IPS-NIHi11 (cell line): Measurements from ENCODE around the gene MAML2.

Experiments used
- DNase-seq: peaks from one replicate; pipeline ENCODE4 v3.0.0; 2012; ENCODE audit warnings: mixed read lengths, low spot score

MAML2 gene

DNA sequence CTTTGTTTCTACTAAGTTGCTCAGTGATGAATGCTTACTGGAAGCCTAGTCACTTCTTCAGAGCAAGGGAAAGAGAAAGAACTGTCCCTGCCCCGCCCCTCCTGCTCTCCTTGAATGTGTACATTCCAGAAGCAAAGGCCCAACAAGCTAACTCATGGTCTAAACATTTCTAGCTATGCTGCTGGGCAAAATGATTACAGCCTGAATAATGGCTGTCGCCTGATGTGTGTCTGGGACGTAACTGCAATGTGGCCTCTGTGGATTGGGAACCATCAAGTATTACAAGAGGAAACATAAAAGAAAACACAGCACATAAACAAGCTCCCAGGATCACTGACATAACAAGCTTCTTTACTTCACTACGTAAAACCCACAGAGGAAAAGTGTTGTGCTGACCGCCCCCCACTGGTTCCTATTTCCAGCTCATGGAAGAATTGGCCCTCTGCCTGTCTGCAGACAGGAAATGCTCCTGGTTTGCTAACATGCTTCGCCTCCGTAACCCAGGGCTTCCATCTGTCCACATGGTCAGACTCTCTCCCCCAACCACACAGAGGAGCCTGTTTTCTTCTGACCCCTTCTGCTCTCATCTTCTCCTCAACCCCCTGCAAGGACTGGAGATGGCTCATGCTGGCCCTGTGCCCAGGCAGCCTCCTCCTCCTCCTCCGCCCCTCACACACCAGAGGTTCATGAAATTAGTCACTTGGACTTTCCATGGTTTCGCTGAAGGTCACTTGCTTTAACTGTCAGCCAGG, 187.2 kb downstream of the MAML2 start:
- peak; percentile 55 for DNase-seq

DNA sequence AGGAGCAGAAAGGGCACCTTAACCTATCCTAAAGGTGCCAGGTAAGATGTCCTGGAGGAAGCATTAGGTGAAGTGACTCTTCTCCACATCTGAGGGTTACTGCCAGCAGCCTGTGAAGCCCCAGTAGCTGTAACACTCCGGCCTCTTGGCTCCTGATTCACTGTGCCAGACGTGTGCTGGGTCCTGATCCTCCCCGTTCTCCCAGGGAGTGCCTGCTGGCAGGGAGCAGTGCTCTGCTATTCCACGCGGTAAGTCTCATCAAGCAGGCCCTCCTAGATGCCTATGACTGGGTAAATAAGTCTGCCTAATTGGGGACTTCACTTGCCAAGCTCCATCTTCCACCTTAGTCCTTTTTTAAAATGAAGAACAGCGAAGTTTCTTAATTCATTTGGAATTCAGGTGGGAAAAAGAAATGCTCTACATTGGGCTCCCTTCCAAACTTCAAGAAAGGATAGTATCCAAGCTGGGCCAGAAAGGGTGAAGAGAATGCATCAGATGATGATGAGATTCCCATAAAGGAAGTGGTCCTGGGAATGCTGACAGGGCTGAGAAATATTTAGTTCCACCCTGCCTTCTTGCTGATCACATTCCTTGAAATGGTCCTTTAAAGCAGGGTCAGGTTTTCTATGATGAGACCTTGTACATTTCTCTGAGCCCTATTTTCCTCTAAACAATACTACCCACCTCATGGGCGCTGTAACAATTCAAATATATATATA, 188.0 kb downstream of the MAML2 start:
- no peak for DNase-seq

DNA sequence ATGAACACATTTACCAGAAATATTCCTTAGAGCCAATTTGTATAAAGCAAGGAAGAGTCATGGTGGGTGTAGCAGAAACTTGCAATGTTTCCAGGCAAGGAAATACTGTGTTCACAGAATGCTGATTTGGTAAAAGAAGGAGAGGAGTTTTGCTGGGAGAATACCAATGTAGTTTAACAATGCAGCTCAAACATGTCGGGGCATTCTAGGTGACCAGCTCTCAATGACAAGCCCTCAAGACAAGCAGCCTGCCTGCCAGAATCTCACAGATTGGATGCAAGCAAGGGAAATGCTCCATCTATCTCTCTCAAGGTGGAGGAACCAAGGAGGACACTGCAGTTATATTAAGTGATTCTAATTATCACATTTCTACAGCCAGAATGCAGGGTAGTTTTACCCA, 190.4 kb downstream of the MAML2 start:
- no peak for DNase-seq

DNA sequence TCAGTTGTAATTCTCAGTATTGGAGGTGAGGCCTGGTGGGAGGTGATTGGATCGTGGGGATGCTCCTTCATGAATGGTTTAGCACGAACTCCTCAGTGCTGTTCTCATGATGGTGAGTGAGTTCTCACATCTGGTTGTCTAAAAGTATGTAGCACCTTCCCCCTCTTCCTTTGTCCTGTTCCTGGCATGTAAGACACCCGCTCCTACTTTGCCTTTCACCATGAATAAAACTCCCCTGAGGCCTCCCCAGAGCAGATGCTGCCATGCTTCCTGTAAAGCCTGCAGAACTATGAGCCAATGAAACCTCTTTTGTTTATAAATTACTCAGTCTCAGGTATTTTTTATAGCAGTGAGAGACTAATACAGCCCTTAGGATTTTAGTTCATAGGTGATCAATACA, 191.5 kb downstream of the MAML2 start:
- no peak for DNase-seq

DNA sequence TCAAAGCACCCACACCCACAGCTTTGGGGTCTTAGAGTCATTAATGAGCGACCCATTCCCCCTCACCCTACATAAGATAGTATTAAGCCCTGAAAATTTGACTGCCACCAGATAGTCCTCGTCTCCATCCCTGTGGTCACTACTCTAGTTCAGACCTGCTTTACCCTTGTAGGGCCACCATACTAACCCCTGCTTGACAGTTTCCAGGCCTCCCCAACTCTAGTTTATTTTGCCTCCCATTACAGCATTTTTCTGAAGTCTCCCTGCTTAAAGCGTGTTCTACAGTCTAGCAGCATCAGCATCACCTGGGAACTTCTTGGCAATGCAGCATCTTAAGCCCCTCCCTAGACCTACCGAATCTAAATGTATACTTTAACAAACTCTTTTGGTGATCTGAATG, 192.4 kb downstream of the MAML2 start:
- DNase-seq = no peak

DNA sequence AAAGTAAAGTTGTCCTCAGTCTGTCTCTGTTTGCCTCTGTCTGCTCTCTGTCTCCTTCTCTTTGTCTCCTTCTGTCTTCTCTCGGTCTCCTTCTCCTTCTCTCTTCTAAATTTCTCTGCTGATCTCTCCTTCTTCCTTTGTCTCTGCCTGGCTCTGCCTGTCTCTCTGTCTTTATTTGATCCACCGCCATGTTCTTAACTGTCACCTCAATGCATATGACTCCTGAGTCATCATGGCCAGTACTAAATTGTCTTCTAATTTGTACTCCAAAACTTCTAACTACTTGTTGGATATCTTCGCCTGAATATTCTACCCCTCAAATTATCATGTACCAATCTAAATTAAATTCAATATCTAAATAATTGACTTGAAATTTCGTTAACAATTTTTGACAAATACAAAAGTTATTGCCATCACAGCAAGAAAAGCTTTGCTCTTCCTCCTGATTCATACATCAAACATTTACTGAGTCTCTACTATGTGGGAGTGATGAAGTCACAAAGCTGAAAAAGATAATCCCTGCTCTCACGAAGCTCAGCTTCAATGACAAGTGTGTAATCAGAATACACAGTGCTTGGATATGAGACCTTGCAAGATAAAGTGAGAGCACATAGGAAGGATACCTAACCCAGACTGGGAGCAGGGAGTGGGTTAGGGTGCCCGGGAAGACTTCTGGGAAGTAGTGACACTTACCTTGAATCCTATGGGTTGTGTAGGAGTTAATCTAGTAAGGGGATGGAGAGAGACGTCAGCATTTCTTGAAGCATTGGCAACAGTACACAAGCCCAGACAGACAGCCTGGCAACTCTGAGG, 193.0 kb downstream of the MAML2 start:
- no peak for DNase-seq

DNA sequence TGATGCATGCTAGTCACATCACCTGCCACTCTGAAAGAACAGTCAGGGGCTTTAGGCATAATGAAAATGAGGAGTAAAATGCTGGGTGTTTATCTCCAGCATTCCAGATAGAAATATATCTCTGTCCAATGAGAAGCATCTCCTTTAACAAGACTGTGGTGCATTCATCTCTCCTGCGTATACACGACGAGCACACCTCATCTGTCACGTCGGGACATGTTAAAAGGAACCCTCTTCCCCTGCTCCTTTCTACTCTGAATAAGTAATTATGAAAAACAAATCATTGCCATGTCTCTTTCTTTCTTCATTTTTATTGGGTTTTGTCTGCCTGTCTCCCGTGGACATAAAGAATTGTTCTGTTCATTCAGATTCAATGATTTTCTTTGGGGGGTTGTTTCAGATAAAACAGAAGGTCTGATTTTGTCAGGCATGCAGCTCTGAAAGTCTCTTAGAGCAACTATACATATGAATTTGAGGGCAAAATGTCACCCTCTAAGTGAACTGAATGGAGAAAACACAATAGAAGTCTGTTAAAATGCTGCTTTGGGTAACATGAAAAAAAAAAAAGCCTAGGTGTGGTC, 195.0 kb downstream of the MAML2 start:
- no peak for DNase-seq

DNA sequence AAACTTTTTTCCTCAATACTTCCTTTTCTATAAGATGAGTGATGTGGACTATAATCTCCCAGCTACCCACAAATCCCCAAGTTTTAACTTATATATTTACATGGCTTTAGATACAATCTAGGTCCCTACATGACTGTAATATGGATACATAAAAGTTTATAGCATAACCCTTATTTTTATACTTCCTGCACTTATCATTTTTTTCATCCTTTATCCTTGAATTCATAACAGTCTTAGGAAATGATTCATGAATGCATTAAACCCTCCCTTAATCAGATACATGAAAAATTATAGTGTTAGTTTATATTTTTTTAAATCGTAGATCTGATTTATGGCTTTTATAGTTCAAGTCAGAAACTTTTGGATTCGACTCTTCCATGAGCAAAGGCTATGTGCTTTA, 195.8 kb downstream of the MAML2 start:
- no peak for DNase-seq

DNA sequence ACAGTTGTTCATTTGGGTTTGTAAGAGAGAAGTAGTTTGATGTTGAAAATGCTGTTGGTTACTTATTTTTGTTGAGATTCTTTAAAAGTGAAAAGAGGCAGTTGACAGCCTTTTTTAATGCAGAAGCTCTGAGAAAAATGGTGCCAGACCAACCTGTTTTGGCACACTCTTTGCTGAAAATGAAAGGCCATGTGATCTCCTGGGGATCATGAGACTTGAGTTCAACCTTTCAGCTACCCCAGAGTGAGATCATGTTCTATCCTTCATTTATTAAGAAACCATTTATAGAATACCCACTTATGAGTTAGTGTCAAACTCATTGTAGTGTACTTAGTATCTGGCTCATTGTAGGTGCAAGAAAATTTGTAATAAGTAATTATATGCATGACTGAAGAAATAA, 196.2 kb downstream of the MAML2 start:
- DNase-seq = no peak

DNA sequence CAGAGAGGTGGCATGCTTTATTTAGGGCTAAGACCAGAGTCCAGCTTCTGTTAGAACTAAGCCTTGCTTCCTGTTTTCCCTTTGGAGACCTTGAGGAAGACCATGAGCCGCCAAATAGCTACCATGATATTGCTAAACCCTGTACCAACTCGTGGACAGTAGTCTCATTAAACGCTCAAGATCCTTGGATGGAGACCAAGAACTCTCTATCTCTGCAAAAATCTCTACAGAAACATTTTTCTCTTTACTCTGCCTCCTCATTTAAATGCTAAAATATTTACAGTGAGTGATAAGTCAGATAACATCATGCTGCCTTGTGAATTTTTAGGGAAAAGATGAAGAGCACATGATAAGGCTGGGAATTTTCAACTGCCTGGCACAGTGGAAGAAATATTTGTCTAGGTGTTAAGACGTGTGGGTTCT, 197.8 kb downstream of the MAML2 start:
- DNase-seq = no peak

DNA sequence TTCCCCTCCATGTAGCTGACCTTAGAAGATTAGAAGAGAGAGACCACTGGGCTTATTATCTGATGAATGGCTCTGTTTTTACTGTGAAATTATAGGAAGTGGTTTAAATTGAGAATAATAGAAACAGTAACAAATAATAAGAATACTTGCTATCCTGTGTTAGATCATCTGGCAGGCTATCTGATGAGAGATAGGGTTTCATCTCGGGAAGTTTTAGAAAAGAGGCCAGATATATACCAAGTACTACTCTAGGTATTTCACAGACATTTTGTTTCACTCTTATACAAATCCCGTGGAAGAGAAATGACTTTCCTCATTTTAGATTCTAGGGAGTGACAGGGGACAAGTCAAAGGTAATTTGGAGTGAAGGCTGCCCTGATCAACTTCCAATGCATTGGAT, 198.4 kb downstream of the MAML2 start:
- no peak for DNase-seq

DNA sequence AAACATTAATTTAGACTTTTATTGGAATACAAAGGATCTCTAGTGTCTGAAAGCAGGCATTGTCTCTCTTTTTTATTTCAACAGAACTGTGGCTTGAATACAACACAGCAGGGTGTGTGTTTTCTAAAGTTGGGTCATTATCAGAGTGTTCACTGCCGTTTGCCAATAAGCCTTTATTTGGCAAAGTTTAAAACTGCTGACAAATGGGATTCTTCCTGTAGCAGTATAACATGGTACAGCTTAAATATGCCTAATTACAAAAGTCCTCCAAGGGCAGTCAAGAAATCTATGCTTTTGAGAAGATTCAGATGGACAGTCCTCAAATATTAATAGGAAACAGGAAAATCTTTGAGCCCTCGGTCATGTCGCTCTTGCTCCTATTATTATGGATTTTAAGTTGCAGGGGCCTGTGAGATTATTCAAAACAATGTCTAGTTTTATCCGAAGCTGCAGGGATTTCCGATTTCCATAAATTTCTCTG, 199.9 kb downstream of the MAML2 start:
- DNase-seq = no peak

DNA sequence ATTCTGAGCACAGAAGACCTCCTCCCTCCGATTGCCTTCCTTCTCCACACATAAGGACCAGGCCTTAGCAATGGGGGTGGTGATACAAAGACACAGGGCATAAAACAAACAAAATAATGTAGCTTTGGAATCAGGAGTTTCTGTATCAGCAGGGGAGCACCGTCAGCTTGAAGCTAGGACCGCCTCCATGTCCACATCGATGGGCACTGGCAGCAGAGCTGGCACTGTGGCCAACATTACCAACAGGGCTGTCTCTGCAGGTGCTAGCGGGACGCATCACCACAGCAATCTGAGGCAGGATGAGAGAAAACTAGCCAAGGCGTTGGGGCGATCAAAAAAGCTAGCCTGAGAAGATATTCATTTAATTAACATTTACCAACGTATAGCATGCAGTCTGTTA, 201.4 kb downstream of the MAML2 start:
- DNase-seq = no peak

DNA sequence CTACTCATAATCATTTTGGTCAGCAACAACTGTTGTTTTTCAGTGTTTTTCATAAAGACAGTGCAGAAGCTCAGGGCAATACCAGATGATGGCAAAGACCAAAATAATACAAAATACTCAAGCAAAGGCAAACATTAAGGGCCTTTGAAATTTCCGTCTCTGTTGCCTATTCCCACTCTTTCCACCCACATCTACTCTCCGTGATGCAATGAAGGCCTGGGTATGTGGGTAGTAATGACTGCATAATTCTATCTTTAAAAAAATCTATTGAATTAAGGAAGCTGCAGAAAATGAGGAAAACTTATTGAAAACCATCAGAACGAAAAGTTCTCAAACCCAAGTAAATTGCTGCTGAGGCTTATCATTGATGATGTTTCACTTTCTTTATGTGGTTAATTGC, 203.3 kb downstream of the MAML2 start:
- DNase-seq = no peak

DNA sequence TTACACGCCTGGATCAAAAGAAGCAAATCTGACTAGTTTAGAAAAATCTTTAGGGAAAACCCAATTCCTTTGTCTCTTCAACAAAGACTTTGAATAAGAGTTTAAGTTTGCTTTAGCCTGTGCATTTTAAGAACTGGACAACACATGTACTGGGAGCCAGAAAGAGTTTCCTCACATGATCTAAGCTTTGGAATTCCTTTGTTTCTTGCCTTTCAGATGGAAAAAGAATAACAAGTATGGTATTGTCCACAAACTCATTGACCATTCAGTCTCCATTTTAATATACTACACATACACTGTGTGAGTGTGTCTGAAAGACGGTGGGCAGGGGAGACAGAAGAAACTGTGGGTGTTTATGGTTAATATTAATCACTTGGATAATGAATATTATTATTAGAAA, 205.6 kb downstream of the MAML2 start:
- no peak for DNase-seq

DNA sequence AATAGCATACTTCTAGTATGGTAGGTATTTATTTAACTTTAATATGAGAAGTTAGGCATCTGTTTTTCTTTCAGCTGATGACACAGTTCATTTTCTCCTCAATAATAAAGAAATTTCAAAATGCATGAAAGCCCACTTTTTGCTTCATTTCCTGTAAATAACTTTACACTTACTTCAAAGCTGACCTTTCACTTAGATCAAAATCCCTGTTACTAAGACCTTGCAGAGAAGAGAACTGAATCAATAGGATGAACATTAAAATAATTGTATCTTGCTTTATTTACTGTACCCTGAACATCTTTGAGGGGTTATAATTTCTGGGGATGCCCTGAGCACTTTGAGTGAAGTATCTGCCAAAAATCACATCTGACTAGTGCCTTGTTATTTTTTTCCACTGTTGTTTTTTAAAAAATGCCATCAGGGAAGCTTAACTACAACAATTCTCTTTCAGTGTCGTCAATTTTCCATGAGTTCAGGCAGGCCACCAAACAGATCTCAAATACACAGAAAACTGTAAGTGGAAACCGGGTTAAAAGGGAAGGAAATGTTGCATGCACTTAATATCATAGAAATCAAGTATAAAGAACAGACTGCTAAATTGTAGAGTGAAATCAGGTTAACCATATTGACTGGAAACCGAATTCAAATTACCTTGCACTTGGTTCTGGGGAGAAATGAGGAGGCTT, 206.2 kb downstream of the MAML2 start:
- DNase-seq = no peak

DNA sequence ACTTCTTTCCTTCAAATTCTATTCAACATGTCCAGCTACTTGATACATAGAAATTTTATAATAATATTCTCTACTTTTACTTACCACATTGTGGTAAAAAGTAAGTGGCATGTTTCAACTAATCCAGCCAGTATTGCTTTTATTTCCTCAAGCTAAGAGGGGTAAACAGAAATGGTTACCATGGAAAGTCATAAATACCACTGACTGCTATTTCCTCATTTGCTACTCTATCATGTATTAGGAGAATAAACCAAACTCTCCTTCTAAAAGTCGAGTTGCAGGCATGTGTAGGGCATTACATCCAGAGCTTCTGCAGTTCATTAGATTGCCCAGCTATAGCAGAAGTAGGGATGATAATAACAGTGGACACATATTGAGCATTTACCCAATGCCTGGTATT, 208.4 kb downstream of the MAML2 start:
- DNase-seq = no peak

DNA sequence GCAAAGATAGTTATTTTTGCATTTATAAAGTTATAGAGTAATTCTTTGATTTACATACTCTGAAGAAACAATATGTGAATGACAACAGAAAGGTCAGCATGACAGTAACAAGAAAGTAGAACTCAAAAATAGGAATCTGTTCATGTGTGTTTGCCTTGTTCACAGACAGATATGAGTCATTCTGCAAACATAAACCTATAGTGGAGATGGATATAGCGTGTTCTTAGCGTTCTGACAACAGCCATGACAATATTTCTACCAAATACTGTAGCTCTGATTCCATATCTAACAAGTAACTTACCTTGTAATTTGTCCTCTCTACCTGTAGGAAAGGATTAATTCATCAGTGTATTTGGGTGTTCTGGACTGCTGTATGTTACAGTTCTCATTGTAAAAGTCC, 210.6 kb downstream of the MAML2 start:
- no peak for DNase-seq

DNA sequence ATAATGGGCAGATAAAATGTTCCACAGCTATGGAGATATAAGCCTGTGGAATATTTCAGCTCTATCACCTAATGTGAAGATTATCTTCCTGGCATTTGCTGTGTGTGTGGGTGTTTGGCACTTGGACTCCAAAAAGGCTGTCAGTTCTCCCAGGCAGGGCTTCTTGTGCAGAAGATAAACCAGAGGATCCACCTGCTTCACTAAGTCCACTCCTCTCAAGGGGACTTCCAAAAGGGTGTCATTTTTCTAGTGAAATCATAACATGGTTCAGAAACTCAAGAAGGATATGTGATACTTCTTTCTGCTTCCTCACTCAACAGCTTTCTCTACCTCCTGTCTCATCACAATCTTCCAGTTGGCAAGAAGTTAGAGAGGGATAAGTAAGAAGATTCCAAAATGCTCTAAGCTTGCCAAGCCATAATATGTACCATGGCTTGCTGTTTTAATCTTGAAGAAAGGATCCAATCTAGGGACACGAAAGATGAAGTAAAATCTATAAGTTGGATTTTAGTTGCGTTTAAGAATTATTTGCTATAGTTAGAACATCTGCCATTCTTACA, 212.9 kb downstream of the MAML2 start:
- no peak for DNase-seq

DNA sequence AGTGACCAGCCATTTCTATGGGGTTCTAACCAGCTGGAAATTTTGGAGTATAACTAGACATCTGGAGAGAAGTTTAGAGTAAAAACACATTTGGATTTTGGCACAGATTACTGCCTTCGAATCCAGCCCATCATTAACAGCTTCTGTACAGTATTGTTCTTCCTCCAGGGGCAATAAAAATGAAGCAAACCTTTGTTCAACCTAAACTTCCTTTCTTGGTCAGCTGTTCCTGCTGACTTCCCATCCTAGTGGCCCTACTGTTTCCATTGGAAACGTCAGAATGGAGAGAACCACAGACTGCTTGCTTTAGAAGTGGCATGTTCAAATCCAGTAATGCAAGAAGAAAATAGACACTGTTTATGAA, 215.4 kb downstream of the MAML2 start:
- DNase-seq = no peak

DNA sequence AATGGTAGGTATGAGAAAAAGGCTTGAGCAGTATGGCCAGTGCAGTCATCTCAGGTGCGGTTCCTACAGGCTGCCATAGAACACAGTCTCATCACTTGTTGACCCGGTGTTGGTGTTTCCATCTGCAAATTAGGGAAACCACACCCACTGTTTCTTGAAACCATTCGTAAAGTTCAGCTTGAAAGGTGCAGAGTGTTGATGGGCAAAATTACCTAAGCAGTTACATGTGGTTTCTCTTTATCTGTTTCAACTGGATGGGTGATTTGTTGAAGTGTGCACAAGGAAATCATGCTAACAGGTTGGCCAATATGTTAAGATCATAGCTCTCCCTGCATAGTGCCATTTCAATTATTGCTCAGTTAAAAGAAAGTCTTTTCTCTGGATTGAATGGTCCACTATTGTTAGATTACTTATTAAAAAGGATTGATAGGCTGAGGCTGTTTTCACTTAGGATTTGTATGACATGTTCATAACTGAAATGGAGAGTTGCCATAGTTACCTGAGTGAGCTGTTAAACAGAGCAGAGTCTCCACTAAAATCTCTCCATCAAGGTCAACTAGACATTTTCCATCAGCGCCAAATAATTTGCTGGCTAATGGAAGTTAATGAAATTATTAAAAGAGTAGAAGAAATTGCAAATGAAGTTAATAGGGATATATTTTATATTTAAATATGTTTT, 215.9 kb downstream of the MAML2 start:
- DNase-seq = no peak
